Psoas muscle (tissue), 8 donors: ENCODE measurements around the gene PRDX1. TPM values are rescaled to one million over a fixed set of nuclear protein-coding genes. Genes with fewer than 3 reads are reported as not detected.
"Not testable (repeated sequence)": the region's sequence is repeated elsewhere in the genome, so short reads cannot be mapped to it uniquely, and the experiment has no call there.

Source experiments
- ATAC-seq, 4 donors: fragments of 200-7000 bp; cut with Tn5 transposase; one replicate each; pipeline ENCODE4 v1.9.1; 2020; ENCODE audit warnings: moderate library complexity in 3 of 4, mild to moderate bottlenecking in 2 of 4
- DNase-seq, 2 donors: peaks; one replicate each; pipeline ENCODE4 v3.0.0-alpha.2; 2020
- H3K27ac ChIP-seq: fragments of 200-600 bp; one replicate; pipeline ENCODE4 v1.8.0; 2022
- H3K27me3 ChIP-seq, 3 donors: fragments of 200-600 bp in 1 of 3; one replicate each; pipeline versions ENCODE4 v1.6.1 to v1.8.0; 2013 to 2022; ENCODE audit warnings: low read length in 2 of 3, mild to moderate bottlenecking in 2 of 3, moderate library complexity in 1 of 3; ENCODE audit not compliant: insufficient read depth in 3 of 3
- H3K36me3 ChIP-seq, 2 donors: fragments of 200-600 bp in 1 of 2; one replicate each; pipeline versions ENCODE4 v1.6.1 to v1.8.0; 2013 to 2022; ENCODE audit warnings: low read depth in 1 of 2, mild to moderate bottlenecking in 1 of 2, moderate library complexity in 1 of 2; ENCODE audit not compliant: insufficient read depth in 1 of 2
- H3K4me1 ChIP-seq: fragments of 200-600 bp; one replicate; pipeline ENCODE4 v1.8.0; 2022
- H3K4me3 ChIP-seq: fragments of 200-600 bp; one replicate; pipeline ENCODE4 v1.8.0; 2022; ENCODE audit warnings: mild to moderate bottlenecking
- H3K9me3 ChIP-seq: fragments of 200-600 bp; one replicate; pipeline ENCODE4 v1.8.0; 2022
- CTCF ChIP-seq: fragments of 200-600 bp; IDR thresholded peaks from one replicate; pipeline ENCODE4 v1.8.0; 2022; ENCODE audit warnings: antibody characterized with exemption
- WGBS, 3 donors: extraction: QIAGEN DNeasy Blood & Tissue Kit; methylation state at CpG; one replicate each; pipeline versions ENCODE4 v1.1.6 to v1.1.7; 2013; 5-methylcytosine and 5-hydroxymethylcytosine counted together
- intact Hi-C, 2 donors: fragments of 100-400 bp; cut with DNase I; formaldehyde crosslinking; loops; one replicate each; pipeline versions ENCODE4 v1.11.0 to v1.14.2; 2022
- polyA plus RNA-seq, 3 donors: library from polyadenylated mRNA; stranded (reverse); fragments of 200-250 nt; gene quantifications; one replicate each; pipeline ENCODE4 v1.2.3, GENCODE V29; 2013
- total RNA-seq, 4 donors: library from RNA; stranded (reverse); fragmentation: NEBNext Ultra II Directional in 2 of 4; extraction: Animal tissue kit (Norgen Biotek cat#: 25700) in 2 of 4; gene quantifications; one replicate each; pipeline versions ENCODE4 v1.2.1 to v1.2.4, GENCODE V29; 2021 to 2023
- donor health status: healthy with polysubstance abuse.
- donor health status: DM: no; HTN: no; CAD: no; lungs with moderate emphysema.
- donor health status: Bipolar disorder and iron deficiency.
- donor health status: healthy.
- donor health status: DM: yes; HTN: yes; CAD: no.
- donor health status: DM: no; HTN: no; CAD: no.
- donor health status: DM: no; HTN: no; CAD: no.
- donor health status: DM: yes; HTN: yes; CAD: no.

The PRDX1 gene
- total and polyA plus RNA-seq, 7 donors: 354 to 1,179 (median 524) TPM

DNA sequence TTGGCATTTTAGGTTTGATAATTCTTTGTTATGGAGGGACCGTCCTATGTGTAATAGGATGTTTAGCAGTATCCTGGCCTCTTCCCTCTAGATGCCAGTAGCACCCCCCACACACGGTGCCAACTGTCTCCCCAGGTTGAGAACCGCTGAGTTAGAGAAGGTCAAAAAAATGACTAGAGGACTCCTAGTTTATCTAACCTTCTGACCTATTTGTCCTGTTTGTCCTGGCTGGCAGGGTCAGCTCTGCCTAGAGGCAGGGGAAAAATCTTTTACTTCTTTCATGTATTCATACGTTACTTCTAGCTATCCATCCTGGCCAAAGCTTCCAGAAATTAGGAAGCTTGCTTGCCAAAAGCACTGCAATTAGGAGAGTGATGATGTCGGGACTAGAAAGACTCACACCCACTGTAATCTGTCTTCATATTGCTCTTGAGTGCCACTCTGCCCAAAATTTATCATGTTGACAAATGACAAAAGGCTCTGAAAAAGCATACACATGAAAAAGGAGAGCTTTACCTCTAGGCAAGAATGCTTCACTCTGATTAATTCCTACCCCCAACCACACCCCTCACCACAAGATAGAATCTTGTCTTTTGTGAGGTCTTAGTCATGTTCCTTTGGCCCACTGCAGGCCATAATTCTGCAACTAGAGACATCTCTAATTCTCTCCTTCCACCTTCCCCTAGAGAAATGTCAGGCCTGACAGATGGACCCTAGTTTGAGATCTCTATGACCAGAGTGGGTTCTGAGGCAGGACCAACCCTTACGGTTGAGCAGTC, 14.5 kb upstream of the PRDX1 start:
- intact Hi-C loops: no loop called here
- Histone ChIP-seq H3K4me3 (no peak overlapping the region), H3K27ac (no peak overlapping the region), H3K27me3 (no peaks in the 10 kb centered on the region), H3K36me3 (no peaks in the 10 kb centered on the region), H3K4me1 (no peaks in the 10 kb centered on the region), H3K9me3 (no peaks in the 10 kb centered on the region)
- ATAC-seq (no peak), DNase-seq (no peak)
- 73 to 77% (median 74%) methylated on average over 6 of the region's 6 CpGs for whole genome bisulfite sequencing, 3 donors
- TF ChIP-seq CTCF: no peak

GRCh38 chr1:45531873-45532272, 10.2 kb upstream of the PRDX1 start:
- Histone ChIP-seq H3K9me3 (no peaks in the 10 kb centered on the region), H3K4me3 (no peak overlapping the region), H3K27me3 (no peaks in the 10 kb centered on the region), H3K36me3 (no peaks in the 10 kb centered on the region), H3K27ac (no peak overlapping the region), H3K4me1 (no peaks in the 10 kb centered on the region)
- WGBS, 3 donors: 86 to 88% (median 87%) methylated on average over 5 of the region's 5 CpGs
- no peak for ATAC-seq
- DNase-seq: no peak
- intact Hi-C loops: no loop called here
- no peak for TF ChIP-seq CTCF

GRCh38 chr1:45530632-45531135, 9.0 kb upstream of the PRDX1 start:
- Histone ChIP-seq H3K36me3 (no peaks in the 10 kb centered on the region), H3K4me1 (no peaks in the 10 kb centered on the region), H3K4me3 (no peak overlapping the region), H3K27me3 (no peaks in the 10 kb centered on the region), H3K9me3 (no peaks in the 10 kb centered on the region), H3K27ac (no peak overlapping the region)
- ATAC-seq: no peak
- 87 to 89% (median 87%) methylated on average over 11 of the region's 11 CpGs for WGBS, 3 donors
- DNase-seq: no peak
- TF ChIP-seq CTCF: no peak
- intact Hi-C loops: no loop called here

GRCh38 chr1:45526135-45526644, 4.5 kb upstream of the PRDX1 start:
- 92 to 100% (median 100%) methylated on average over 1 of the region's 1 CpG for WGBS, 3 donors
- intact Hi-C loops: no loop called here
- Histone ChIP-seq H3K36me3 (no peaks in the 10 kb centered on the region), H3K27ac (no peak overlapping the region), H3K27me3 (no peaks in the 10 kb centered on the region), H3K9me3 (no peaks in the 10 kb centered on the region), H3K4me3 (no peak overlapping the region), H3K4me1 (no peaks in the 10 kb centered on the region)
- DNase-seq (no peak), ATAC-seq (no peak)
- no peak for TF ChIP-seq CTCF

DNA sequence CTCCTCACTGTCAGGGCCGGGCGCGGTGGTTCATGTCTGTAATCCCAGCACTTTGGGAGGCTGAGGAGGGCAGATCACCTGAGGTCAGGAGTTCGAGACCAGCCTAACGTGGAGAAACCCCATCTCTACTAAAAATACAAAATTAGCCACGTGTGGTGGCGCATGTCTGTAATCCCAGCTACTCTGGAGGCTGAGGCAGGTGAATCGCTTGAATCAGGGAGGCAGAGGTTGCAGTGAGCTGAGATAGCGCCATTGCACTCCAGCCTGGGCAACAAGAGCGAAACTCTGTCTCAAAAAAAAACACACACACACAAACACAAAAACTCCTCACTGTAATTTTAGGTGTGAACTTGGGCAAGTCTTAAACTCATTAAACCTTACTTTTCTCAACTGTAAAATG, 2.3 kb upstream of the PRDX1 start:
- intact Hi-C loops, DNase-seq: not testable (repeated sequence)

GRCh38 chr1:45523516-45523915, 1.8 kb upstream of the PRDX1 start:
- H3K36me3 ChIP-seq, H3K27me3 ChIP-seq, DNase-seq, intact Hi-C loops, H3K4me3 ChIP-seq, H3K27ac ChIP-seq, ATAC-seq, H3K9me3 ChIP-seq: not testable (repeated sequence)
- WGBS, 3 donors: 75 to 86% (median 77%) methylated on average over 2 of the region's 2 CpGs
- H3K4me1 ChIP-seq: peaks cover 12% of the 10 kb centered on the region

More for the DNA sequence above, 2.3 kb upstream of the PRDX1 start:
- H3K4me3 ChIP-seq, H3K4me1 ChIP-seq, ATAC-seq, H3K36me3 ChIP-seq, H3K27me3 ChIP-seq, H3K27ac ChIP-seq, H3K9me3 ChIP-seq: not testable (repeated sequence)
- 89 to 93% (median 89%) methylated on average over 10 of the region's 10 CpGs for WGBS, 3 donors
